ENCODE measurements around the gene PDE4D.

Gene PDE4D

DNA sequence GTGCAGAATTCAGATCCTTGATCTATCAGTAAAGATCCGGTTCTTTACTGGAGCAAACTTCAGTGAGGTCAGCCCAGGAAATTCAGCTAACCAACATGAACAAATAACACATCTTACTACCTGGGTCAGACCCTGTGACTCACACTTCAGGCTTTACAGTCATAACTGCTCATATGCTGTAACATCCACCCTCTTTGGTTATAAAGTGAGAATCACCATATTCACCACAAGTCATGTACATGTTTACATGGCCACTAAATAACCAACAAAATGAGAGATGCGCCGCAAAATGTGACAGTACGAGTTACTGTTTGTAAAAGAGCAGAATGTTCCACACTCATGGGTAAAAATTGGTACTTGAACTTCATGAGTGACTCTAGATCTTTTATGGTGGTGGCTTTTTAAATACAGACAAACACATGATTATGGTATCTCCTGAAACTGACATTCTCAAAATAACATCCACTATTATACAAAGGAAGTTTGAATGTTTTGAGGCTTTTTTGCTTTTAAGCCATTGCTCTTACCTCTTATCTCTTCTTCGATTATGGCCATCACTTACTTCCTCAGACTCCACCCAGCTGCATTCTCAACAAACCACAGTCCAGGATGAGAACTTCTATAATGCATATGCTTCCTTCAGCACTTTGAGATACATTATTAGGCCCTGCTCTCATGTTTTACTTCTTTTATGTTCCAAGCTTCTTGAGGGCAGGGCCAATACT is 794.1 kb downstream of the PDE4D start:
- FAIRE-seq (no peak), DNase-seq (ENCODE audit: low spot score) (peak; percentile 59)

- DNase-seq (ENCODE audit: low spot score) (no peak), FAIRE-seq (no peak)
These were observed 794.8 kb downstream of the PDE4D start for GRCh38 chr5:59098743-59099142.

DNA sequence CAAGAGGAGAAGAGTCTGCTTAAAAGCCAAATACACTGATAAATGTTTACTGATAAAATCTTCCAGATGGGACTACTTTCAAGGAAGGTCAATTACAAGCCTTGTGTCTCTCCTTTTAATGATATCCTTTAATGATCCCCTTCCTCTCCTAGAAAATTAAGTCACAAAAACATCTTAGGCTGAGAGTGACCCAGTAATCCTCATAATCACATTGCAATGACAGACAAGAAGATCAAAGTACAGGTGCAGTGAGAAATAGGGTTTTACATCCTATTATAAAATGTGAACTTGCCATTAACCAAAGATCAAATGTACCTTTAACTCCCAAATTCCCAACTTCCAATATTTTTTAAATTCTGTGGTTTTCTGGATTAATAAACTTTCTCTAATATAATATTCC is 795.8 kb downstream of the PDE4D start:
- FAIRE-seq: no peak
- DNase-seq (ENCODE audit: low spot score): no peak

DNA sequence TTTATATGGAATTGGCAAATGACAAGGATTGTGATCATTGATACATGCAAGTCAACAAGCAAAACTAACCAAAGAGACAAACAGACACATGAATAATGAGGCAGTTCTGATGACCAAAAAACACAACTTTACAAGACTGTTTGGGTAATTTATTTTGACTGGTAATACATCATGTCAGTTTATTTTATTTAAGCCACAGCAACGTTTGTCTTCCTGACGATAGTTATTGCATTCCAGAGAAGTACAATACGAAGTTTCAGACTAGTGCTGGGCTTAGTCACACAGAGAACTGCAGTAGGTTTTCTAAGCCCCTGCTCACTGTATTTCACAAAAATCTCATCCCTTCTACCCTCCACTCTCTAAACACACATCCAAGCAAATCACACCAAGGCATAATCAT is 796.4 kb downstream of the PDE4D start:
- no peak for FAIRE-seq
- DNase-seq (ENCODE audit: low spot score): no peak

DNA sequence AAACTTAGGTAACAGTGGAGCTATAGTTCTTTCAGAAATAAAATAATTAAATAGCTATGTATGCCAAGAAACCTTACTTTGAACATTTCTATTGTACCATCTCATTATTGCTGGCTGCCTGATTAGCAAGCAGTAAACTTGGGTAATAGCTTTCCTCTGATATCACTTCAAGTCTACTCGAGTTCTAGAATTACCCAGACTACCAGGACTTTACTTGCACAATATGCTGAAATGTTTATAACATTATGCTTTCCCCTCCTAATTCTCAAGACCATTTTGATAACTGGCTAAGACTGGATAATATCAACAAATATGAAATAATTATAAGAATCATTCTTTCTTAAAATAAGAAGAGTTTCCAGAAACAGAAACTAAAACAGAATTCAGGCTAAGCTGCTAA is 798.0 kb downstream of the PDE4D start:
- FAIRE-seq (no peak), DNase-seq (ENCODE audit: low spot score) (no peak)

DNA sequence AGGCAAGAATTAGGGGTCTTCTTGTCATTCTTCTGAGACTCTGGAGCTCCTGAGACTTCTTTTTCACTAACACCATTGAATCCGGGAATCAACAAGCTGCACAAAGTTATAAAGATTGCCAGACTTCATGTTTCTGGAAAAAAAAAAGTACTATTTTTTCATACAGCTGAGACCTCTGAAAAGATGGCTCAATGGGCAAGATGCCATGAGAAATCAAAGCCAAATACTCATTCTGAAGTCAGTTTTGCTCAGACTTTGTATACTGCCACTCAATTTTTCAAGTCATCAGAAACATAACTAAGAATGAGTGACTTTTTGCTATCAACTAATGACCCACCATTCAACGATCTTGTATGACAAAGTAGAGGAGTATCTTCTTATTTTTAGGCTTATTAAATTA is 798.7 kb downstream of the PDE4D start:
- FAIRE-seq: no peak
- no peak for DNase-seq (ENCODE audit: low spot score)

DNA sequence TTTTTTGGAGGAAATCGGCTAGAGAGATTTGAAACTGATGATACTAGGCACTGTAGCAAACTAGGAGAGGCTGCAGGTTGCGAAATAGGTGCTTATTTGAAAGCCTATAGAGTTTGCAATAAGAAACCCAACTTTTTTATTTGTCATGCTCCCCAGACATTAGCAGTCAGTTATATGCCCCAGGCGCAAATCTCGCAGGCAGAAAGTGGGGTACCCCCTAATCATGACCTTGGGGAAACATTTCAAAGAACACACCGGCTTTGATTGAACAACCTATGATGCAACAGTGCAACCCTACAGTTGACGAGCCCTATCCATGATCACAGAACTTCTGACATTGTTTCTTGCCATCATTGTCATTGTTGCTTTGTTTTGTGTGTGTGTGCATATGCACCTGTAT is 800.2 kb downstream of the PDE4D start:
- DNase-seq (ENCODE audit: low spot score): no peak
- FAIRE-seq: no peak

DNA sequence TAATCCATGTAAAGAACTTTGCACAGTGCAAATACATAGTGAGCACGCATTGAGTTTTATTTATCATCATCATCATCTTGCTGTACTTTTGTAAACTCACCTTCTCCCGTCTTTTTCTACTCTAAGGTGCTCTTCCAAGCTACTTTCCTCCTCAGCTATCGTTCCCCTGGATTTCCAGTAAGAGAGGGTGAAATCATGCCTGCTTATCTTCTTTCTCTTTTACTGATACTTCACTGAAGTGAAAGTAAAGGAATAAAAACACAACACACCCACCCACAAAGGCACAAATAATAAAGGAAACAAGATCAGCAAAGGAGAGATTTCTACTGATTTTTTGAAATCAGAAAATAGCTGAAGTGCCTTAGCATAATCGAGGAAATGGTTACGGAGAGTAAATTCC is 800.8 kb downstream of the PDE4D start:
- DNase-seq (ENCODE audit: low spot score) (no peak), FAIRE-seq (no peak)

GRCh38 chr5:59091965-59092364 is 801.6 kb downstream of the PDE4D start:
- no peak for FAIRE-seq
- DNase-seq (ENCODE audit: low spot score): no peak

DNA sequence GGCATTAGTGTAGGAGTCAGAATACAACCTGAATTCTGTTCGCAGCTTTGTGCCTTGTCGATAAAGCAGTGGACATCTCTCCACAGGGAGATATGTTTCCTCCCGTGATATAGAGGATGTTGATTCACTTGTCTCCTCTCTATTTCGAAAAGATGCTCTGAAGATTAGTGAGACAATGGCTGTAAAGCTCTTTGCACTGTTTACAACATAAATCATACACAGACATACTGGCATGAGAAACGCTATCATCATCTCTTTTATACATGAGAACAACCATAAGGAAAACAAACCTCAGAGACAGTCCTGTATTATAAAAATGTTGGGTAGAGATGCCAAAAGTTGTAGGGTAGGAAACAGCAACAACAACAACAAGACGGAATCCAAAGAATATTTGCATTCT is 803.2 kb downstream of the PDE4D start:
- DNase-seq (ENCODE audit: low spot score) (no peak), FAIRE-seq (no peak)

- no peak for FAIRE-seq
- no peak for DNase-seq (ENCODE audit: low spot score)
These were observed 803.8 kb downstream of the PDE4D start for GRCh38 chr5:59089767-59090166.

GRCh38 chr5:59088546-59088945 is 805.0 kb downstream of the PDE4D start:
- FAIRE-seq (no peak), DNase-seq (ENCODE audit: low spot score) (no peak)

DNA sequence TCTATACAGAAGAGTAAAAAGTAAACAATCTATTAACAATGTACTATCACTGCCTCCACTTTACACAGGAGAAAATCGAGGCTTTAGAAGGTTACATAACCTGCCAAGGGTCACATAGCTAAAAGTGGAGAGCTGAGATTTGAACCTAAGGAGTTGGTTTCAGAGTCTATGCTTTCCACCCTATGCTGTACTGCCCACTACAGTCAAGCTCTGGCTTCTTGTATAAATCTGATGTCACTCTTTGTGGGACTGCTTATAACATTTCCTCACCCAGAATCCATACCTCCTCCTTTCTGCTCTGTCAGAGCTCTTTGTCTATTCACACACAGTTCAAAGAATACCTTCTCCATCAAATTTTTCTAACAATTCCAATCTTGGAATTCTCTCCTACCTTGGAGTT is 807.5 kb downstream of the PDE4D start:
- FAIRE-seq (no peak), DNase-seq (ENCODE audit: low spot score) (no peak)

DNA sequence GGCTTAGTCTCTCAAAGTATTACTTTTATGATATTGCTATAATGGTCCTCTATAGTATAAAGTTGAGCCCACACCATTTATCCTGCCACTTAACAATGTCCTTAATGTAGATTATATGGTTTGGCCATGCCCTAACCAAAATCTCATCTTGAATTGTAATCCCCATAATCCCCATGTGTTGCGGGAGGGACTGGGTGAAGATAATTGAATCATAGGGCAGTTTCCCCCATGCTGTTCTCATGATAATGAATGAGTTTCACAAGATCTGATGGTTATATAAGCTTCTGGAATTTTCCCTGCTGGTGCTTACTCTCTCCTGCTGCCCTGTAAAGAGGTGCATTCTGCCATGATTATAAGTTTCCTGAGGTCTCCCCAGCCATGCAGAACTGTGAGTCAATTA is 811.8 kb downstream of the PDE4D start:
- no peak for DNase-seq (ENCODE audit: low spot score)
- no peak for FAIRE-seq

- DNase-seq (ENCODE audit: low spot score) (peak; percentile 88), FAIRE-seq (peak; percentile 81)
These were observed 813.6 kb downstream of the PDE4D start for GRCh38 chr5:59079622-59080620.

DNA sequence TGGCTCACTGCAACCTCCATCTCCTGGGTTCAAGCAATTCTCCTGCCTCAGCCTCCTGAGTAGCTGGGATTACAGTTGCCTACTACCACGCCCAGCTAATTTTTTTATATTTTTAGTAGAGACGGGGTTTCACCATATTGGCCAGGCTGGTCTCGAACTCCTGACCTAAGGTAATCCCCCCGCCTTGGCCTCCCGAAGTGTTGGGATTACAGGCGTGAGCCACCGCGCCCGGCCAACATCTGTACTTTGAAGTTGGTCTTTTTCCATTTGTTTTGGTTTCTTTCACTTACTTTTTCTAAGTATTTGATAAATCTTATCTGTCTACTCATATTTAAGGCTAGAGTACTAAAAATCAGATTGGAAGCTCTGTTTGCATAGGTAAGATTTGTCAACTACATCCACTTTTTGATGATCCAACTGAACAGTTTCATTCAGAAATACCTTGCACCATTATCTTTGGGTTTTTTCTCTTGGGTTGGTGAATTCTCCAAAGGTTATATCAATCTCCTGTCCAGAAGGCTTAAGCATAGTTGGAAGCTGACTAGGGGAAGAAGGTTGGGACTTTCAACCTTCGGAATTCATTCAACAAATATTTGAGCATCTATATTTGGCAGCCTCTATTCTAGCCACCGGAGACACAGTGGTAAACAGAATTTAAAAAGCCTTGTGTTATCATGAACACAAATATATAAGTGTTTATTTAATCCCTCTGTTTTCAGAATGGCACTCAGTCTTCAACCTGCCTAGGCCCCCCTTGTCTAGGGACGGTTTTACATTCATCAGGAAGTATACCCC is 821.6 kb downstream of the PDE4D start:
- FAIRE-seq (no peak), DNase-seq (ENCODE audit: low spot score) (no peak)

DNA sequence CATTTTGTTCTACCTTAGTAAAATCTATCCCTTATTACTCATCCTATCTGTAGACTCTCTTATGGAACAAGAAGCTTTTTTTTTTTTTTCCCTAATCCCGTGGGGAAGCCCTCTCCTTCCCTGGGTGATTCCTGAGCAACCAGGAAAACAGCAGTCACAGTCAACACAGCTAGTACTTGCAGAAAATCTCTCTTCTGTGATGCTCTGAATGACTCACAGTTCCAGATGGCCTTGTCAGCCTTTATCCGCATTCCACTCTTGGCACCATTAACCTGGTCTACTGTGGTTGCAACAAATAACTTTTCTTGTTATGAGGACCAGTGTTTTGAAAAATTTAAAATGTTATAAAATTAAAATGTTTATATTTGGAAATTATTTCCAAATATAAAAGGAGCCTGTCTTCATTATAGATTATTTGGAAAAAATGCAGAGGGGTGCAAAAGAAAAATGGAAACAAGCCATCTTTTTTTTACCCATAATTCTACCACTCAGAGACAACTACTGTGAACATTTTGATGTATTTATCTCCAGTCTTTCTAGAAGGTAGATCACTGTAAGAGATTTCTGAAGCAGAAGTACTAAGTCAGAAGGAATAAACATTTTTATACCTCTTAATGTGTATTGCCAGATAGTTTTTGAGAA is 824.0 kb downstream of the PDE4D start:
- peak; percentile 88 for FAIRE-seq
- DNase-seq (ENCODE audit: low spot score): peak; percentile 84

- no peak for FAIRE-seq
- no peak for DNase-seq (ENCODE audit: low spot score)
These were observed 825.4 kb downstream of the PDE4D start for GRCh38 chr5:59067956-59068656.

GRCh38 chr5:59066367-59067163 is 827.0 kb downstream of the PDE4D start:
- FAIRE-seq: no peak
- peak; percentile 3 for DNase-seq (ENCODE audit: low spot score)

DNA sequence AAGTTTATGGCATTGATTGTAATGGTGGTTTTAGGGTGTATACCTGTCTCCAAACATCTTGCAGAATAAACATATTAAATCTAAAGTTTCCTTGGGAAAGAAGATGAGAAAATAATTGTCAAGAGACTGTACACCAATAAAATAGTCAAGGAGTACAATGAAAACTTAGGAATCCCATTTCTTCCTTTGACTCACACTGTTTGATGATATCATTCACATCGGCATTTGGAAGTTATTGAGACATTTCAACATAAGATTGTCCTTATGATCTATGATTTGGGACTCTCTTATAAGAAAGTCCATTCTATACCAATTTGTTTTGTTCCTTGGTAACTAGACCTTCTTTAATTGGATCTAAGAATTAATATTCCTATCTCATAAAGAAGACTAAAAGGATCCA is 828.0 kb downstream of the PDE4D start:
- DNase-seq (ENCODE audit: low spot score) (no peak), FAIRE-seq (no peak)

Measured in RCC 7860 (cell line).